ENCODE results near the gene FAM174C.

FAM174C gene

GRCh38 chr19:1249990-1250436 lies 25.3 kb upstream of the FAM174C start:
- no peak for DNase-seq (ENCODE audit: low spot score in 2 of 2)
- Mint-ChIP-seq H3K27ac (ENCODE audit: low read depth) (peak overlapping the region; percentile 88), H3K4me1 (peaks cover 13% of the 10 kb centered on the region), H3K36me3 (ENCODE audit: insufficient read depth) (peaks cover 52% of the 10 kb centered on the region), H3K4me3 (peak overlapping the region; percentile 94), H3K27me3 (no peaks in the 10 kb centered on the region), H3K9me3 (no peaks in the 10 kb centered on the region)
- ATAC-seq (replicated peaks; ENCODE audit: extremely low read depth, poor library complexity, severe bottlenecking), result no peak

GRCh38 chr19:1250437-1251260 lies 24.7 kb upstream of the FAM174C start:
- H3K4me3 Mint-ChIP-seq, result peak overlapping the region; percentile 94
- DNase-seq (ENCODE audit: low spot score in 2 of 2) (peak in 1 of 2 donors; percentile 60), ATAC-seq (replicated peaks; ENCODE audit: extremely low read depth, poor library complexity, severe bottlenecking) (peak; percentile 6)
- no peaks in the 10 kb centered on the region for H3K9me3 Mint-ChIP-seq
- no peaks in the 10 kb centered on the region for H3K27me3 Mint-ChIP-seq
- H3K27ac Mint-ChIP-seq (ENCODE audit: low read depth), result peak overlapping the region; percentile 93
- peaks cover 13% of the 10 kb centered on the region for H3K4me1 Mint-ChIP-seq
- H3K36me3 Mint-ChIP-seq (ENCODE audit: insufficient read depth), result peaks cover 59% of the 10 kb centered on the region

- H3K9me3 Mint-ChIP-seq, result no peaks in the 10 kb centered on the region
- peak; percentile 4 for ATAC-seq (replicated peaks; ENCODE audit: extremely low read depth, poor library complexity, severe bottlenecking)
- peaks cover 68% of the 10 kb centered on the region for H3K36me3 Mint-ChIP-seq (ENCODE audit: insufficient read depth)
- peaks cover 13% of the 10 kb centered on the region for H3K4me1 Mint-ChIP-seq
- H3K27me3 Mint-ChIP-seq, result no peaks in the 10 kb centered on the region
- DNase-seq (ENCODE audit: low spot score in 2 of 2), result peak in 1 of 2 donors; percentile 58
- H3K27ac Mint-ChIP-seq (ENCODE audit: low read depth), result peak overlapping the region; percentile 93
- peak overlapping the region; percentile 94 for H3K4me3 Mint-ChIP-seq
Measured at GRCh38 chr19:1251330-1252220, 23.8 kb upstream of the FAM174C start.

GRCh38 chr19:1252221-1252820 lies 23.0 kb upstream of the FAM174C start:
- H3K27me3 Mint-ChIP-seq, result no peaks in the 10 kb centered on the region
- peaks cover 67% of the 10 kb centered on the region for H3K36me3 Mint-ChIP-seq (ENCODE audit: insufficient read depth)
- H3K4me1 Mint-ChIP-seq, result peaks cover 15% of the 10 kb centered on the region
- DNase-seq (ENCODE audit: low spot score in 2 of 2) (peak; percentile 53 to 69), ATAC-seq (replicated peaks; ENCODE audit: extremely low read depth, poor library complexity, severe bottlenecking) (peak; percentile 6)
- H3K9me3 Mint-ChIP-seq, result no peaks in the 10 kb centered on the region
- peak overlapping the region; percentile 93 for H3K27ac Mint-ChIP-seq (ENCODE audit: low read depth)
- H3K4me3 Mint-ChIP-seq, result peak overlapping the region; percentile 94

- Mint-ChIP-seq H3K27ac (ENCODE audit: low read depth) (peak overlapping the region; percentile 93), H3K27me3 (no peaks in the 10 kb centered on the region), H3K4me3 (peak overlapping the region; percentile 94), H3K9me3 (no peaks in the 10 kb centered on the region), H3K36me3 (ENCODE audit: insufficient read depth) (peaks cover 73% of the 10 kb centered on the region), H3K4me1 (peaks cover 21% of the 10 kb centered on the region)
- ATAC-seq (replicated peaks; ENCODE audit: extremely low read depth, poor library complexity, severe bottlenecking) (peak; percentile 31), DNase-seq (ENCODE audit: low spot score in 2 of 2) (peak; percentile 57 to 80)
Measured at GRCh38 chr19:1252821-1253513, 22.4 kb upstream of the FAM174C start.

- peak overlapping the region; percentile 94 for H3K4me3 Mint-ChIP-seq
- peak overlapping the region; percentile 93 for H3K27ac Mint-ChIP-seq (ENCODE audit: low read depth)
- no peaks in the 10 kb centered on the region for H3K27me3 Mint-ChIP-seq
- peaks cover 25% of the 10 kb centered on the region for H3K4me1 Mint-ChIP-seq
- H3K9me3 Mint-ChIP-seq, result no peaks in the 10 kb centered on the region
- ATAC-seq (replicated peaks; ENCODE audit: extremely low read depth, poor library complexity, severe bottlenecking) (no peak), DNase-seq (ENCODE audit: low spot score in 2 of 2) (no peak)
- peaks cover 77% of the 10 kb centered on the region for H3K36me3 Mint-ChIP-seq (ENCODE audit: insufficient read depth)
Measured at GRCh38 chr19:1253514-1254080, 21.7 kb upstream of the FAM174C start.

GRCh38 chr19:1254081-1254527 lies 21.2 kb upstream of the FAM174C start:
- peaks cover 79% of the 10 kb centered on the region for H3K36me3 Mint-ChIP-seq (ENCODE audit: insufficient read depth)
- ATAC-seq (replicated peaks; ENCODE audit: extremely low read depth, poor library complexity, severe bottlenecking) (no peak), DNase-seq (ENCODE audit: low spot score in 2 of 2) (no peak)
- no peaks in the 10 kb centered on the region for H3K9me3 Mint-ChIP-seq
- no peak overlapping the region for H3K27ac Mint-ChIP-seq (ENCODE audit: low read depth)
- no peaks in the 10 kb centered on the region for H3K27me3 Mint-ChIP-seq
- H3K4me3 Mint-ChIP-seq, result peak overlapping the region; percentile 50
- H3K4me1 Mint-ChIP-seq, result peaks cover 29% of the 10 kb centered on the region

GRCh38 chr19:1254530-1255185 lies 20.7 kb upstream of the FAM174C start:
- Mint-ChIP-seq H3K9me3 (no peaks in the 10 kb centered on the region), H3K4me1 (peaks cover 35% of the 10 kb centered on the region), H3K36me3 (ENCODE audit: insufficient read depth) (peaks cover 83% of the 10 kb centered on the region), H3K27ac (ENCODE audit: low read depth) (peak overlapping the region; percentile 44), H3K27me3 (no peaks in the 10 kb centered on the region), H3K4me3 (peak overlapping the region; percentile 50)
- DNase-seq (ENCODE audit: low spot score in 2 of 2) (no peak), ATAC-seq (replicated peaks; ENCODE audit: extremely low read depth, poor library complexity, severe bottlenecking) (no peak)

GRCh38 chr19:1255186-1256161 lies 19.9 kb upstream of the FAM174C start:
- DNase-seq (ENCODE audit: low spot score in 2 of 2) (no peak), ATAC-seq (replicated peaks; ENCODE audit: extremely low read depth, poor library complexity, severe bottlenecking) (no peak)
- Mint-ChIP-seq H3K9me3 (no peaks in the 10 kb centered on the region), H3K36me3 (ENCODE audit: insufficient read depth) (peaks cover 85% of the 10 kb centered on the region), H3K27ac (ENCODE audit: low read depth) (peak overlapping the region; percentile 44), H3K4me3 (peak overlapping the region; percentile 50), H3K27me3 (no peaks in the 10 kb centered on the region), H3K4me1 (peaks cover 39% of the 10 kb centered on the region)

GRCh38 chr19:1256646-1257474 lies 18.5 kb upstream of the FAM174C start:
- no peaks in the 10 kb centered on the region for H3K9me3 Mint-ChIP-seq
- peak overlapping the region; percentile 95 for H3K4me3 Mint-ChIP-seq
- ATAC-seq (replicated peaks; ENCODE audit: extremely low read depth, poor library complexity, severe bottlenecking), result no peak
- H3K27ac Mint-ChIP-seq (ENCODE audit: low read depth), result peak overlapping the region; percentile 100
- H3K4me1 Mint-ChIP-seq, result peaks cover 41% of the 10 kb centered on the region
- DNase-seq (ENCODE audit: low spot score in 2 of 2), result no peak
- H3K27me3 Mint-ChIP-seq, result no peaks in the 10 kb centered on the region
- H3K36me3 Mint-ChIP-seq (ENCODE audit: insufficient read depth), result peaks cover 85% of the 10 kb centered on the region

Measured in central memory CD8-positive, alpha-beta T cell (primary cell).